K562 (cell line): ENCODE data around the gene KLHL6. TPM values are rescaled to one million over a fixed set of nuclear protein-coding genes. Genes with fewer than 3 reads are reported as not detected.

Experiments used
- ATAC-seq: fragments of 200-7000 bp; cut with Tn5 transposase; 3 replicates; pipeline ENCODE4 v1.9.1; 2020; ENCODE audit warnings: moderate library complexity
- BruUV-seq: library from RNA; stranded (reverse); fragments of 400-500 nt; replicated peaks from 2 replicates; lab custom pipeline; 2021; lab: Mats Ljungman, UMichigan
- CTCF ChIA-PET: fragments of 300-600 bp; formaldehyde crosslinking; extraction: SDS; loops from one replicate; lab custom pipeline; 2021; ENCODE audit warnings: low intra/inter-chr PET ratio; lab: Yijun Ruan, JAX
- POLR2A ChIA-PET: fragments of 300-600, 350-650 bp; sonication (Branson Sonifier 250); formaldehyde crosslinking; extraction: SDS; loops from one replicate; lab custom pipeline; 2021; ENCODE audit warnings: antibody characterized with exemption, inconsistent platforms; lab: Yijun Ruan, JAX
- DNase-seq, 4 experiments: peaks; one replicate each; pipeline versions ENCODE4 v3.0.0 to v3.0.0-alpha.2; 2011 to 2018; ENCODE audit warnings: low spot score in 3 of 4, mixed read lengths in 3 of 4; ENCODE audit errors: extremely low read depth in 1 of 4
- FAIRE-seq: peaks from 2 replicates; lab custom pipeline; 2011; peaks lifted over from hg19 to GRCh38; lab: Jason Lieb, UNC
- H2AFZ ChIP-seq: 2 replicates; pipeline ENCODE4 v1.6.0; 2011; ENCODE audit warnings: low read depth, low read length, control low read depth, inconsistent platforms
- H3K27ac ChIP-seq: fragments of 200-600 bp; 3 replicates; pipeline ENCODE4 v1.8.0; 2011; ENCODE audit warnings: low read depth, mild to moderate bottlenecking, control low read depth, inconsistent platforms, low read length, moderate library complexity, mixed read lengths; ENCODE audit errors: extremely low read depth
- H3K27me3 ChIP-seq, 2 experiments: fragments of 300-600 bp in 1 of 2; 2 replicates in 1 of 2; 3 replicates in 1 of 2; pipeline versions ENCODE4 v1.6.0 to v1.8.0; 2011; ENCODE audit warnings: inconsistent platforms in 2 of 2, low read length in 2 of 2, mild to moderate bottlenecking in 1 of 2, mixed read lengths in 1 of 2, moderate library complexity in 1 of 2; ENCODE audit not compliant: control insufficient read depth in 2 of 2, insufficient read depth in 2 of 2
- H3K36me3 ChIP-seq: fragments of 300-600 bp; 3 replicates; pipeline ENCODE4 v1.8.0; 2011; ENCODE audit warnings: mild to moderate bottlenecking, low read length, inconsistent platforms; ENCODE audit not compliant: control insufficient read depth, insufficient read depth
- H3K4me1 ChIP-seq, 2 experiments: fragments of 200-600 bp in 1 of 2; replicated peaks in 1 of 2; 2 replicates in 1 of 2; 3 replicates in 1 of 2; pipeline versions ENCODE4 v1.5.1 to v1.8.0; 2011; ENCODE audit warnings: inconsistent platforms in 2 of 2, low read length in 2 of 2, mild to moderate bottlenecking in 1 of 2, mixed read lengths in 1 of 2, moderate library complexity in 1 of 2; ENCODE audit not compliant: control insufficient read depth in 2 of 2, insufficient read depth in 2 of 2
- H3K4me2 ChIP-seq: 2 replicates; pipeline ENCODE4 v1.6.1; 2011; ENCODE audit warnings: low read length, control low read depth, inconsistent platforms, mixed read lengths; ENCODE audit not compliant: insufficient read depth
- H3K4me3 ChIP-seq: fragments of 200-600 bp; sonication (generic), shearing (Covaris generic); 2 replicates; pipeline ENCODE4 v1.5.1; 2016; ENCODE audit warnings: control low read depth, inconsistent platforms
- H3K79me2 ChIP-seq: fragments of 200-600 bp; 3 replicates; pipeline ENCODE4 v1.8.0; 2011; ENCODE audit warnings: low read length, inconsistent platforms; ENCODE audit not compliant: control insufficient read depth, insufficient read depth
- H3K9ac ChIP-seq, 2 experiments: 2 replicates each; pipeline versions ENCODE4 v1.6.0 to v1.6.1; 2011; ENCODE audit warnings: low read depth in 2 of 2, low read length in 2 of 2, control low read depth in 1 of 2, inconsistent platforms in 1 of 2, mild to moderate bottlenecking in 1 of 2, mixed read lengths in 1 of 2; ENCODE audit not compliant: insufficient read depth in 1 of 2
- H3K9me1 ChIP-seq: one replicate; pipeline ENCODE4 v1.6.0; 2011; ENCODE audit warnings: inconsistent platforms, mild to moderate bottlenecking, low read length, moderate library complexity; ENCODE audit not compliant: control insufficient read depth, insufficient read depth
- H3K9me3 ChIP-seq: replicated peaks from 2 replicates; pipeline ENCODE4 v1.5.1; 2011; ENCODE audit warnings: low read depth, low read length, inconsistent platforms; ENCODE audit not compliant: control insufficient read depth, insufficient read depth
- H4K20me1 ChIP-seq: replicated peaks from 2 replicates; pipeline ENCODE4 v1.6.1; 2011; ENCODE audit warnings: low read length, inconsistent platforms, mixed read lengths; ENCODE audit not compliant: control insufficient read depth, insufficient read depth
- CTCF ChIP-seq, 3 experiments: IDR thresholded peaks in 2 of 3; conservative IDR thresholded peaks in 1 of 3; 2 replicates each; pipeline ENCODE4 v1.5.1; 2011 to 2012; ENCODE audit warnings: low read length in 3 of 3, mild to moderate bottlenecking in 3 of 3, control low read depth in 2 of 3, improper control_type of control experiment in 1 of 3, inconsistent platforms in 1 of 3, low read depth in 1 of 3, mixed read lengths in 1 of 3, moderate library complexity in 1 of 3; ENCODE audit not compliant: insufficient read depth in 2 of 3
- IFI16 ChIP-seq: fragments of 250-450 bp; sonication (Bioruptor Pico); IDR thresholded peaks from 2 replicates; pipeline ENCODE4 v2.1.2; 2022; ENCODE audit warnings: mild to moderate bottlenecking, inconsistent platforms
- NBN ChIP-seq: fragments of 450-650 bp; IDR thresholded peaks from 2 replicates; pipeline ENCODE4 v1.6.1; 2016; ENCODE audit warnings: low read depth, mild to moderate bottlenecking
- NFIC ChIP-seq: fragments of 450-650 bp; IDR thresholded peaks from 2 replicates; pipeline ENCODE4 v1.6.1; 2017; ENCODE audit warnings: mild to moderate bottlenecking, inconsistent platforms
- NUFIP1 ChIP-seq: fragments of 450-650 bp; IDR thresholded peaks from 2 replicates; pipeline ENCODE4 v1.6.1; 2018; ENCODE audit not compliant: partially characterized antibody
- RAD21 ChIP-seq, 2 experiments: fragments of 250-450 bp in 1 of 2; fragments of 450-650 bp in 1 of 2; sonication (Bioruptor Pico) in 1 of 2; formaldehyde crosslinking in 1 of 2; IDR thresholded peaks in 1 of 2; conservative IDR thresholded peaks in 1 of 2; 2 replicates each; pipeline versions ENCODE4 v1.4.0 to v1.8.0; 2020 to 2022; ENCODE audit warnings: mild to moderate bottlenecking in 2 of 2, moderate library complexity in 1 of 2
- WGBS: fragments of 100-300 bp; shearing (Covaris generic); methylation state at CpG from one replicate; pipeline ENCODE4 v1.1.6; 2016; ENCODE audit warnings: low coverage, mixed read lengths; ENCODE audit not compliant: insufficient coverage; ENCODE audit errors: missing lambda C conversion rate; 5-methylcytosine and 5-hydroxymethylcytosine counted together
- in situ Hi-C: fragments of 300-500 bp; cut with MboI; formaldehyde crosslinking; loops from 4 replicates; pipeline ENCODE4 v1.15.0; 2018; ENCODE audit warnings: inconsistent platforms, mixed read lengths
- intact Hi-C: fragments of 100-400 bp; cut with micrococcal nuclease; formaldehyde crosslinking; loops from 2 replicates; pipeline ENCODE4 v1.14.2; 2022
- polyA plus RNA-seq, 8 experiments: library from polyadenylated mRNA; depleted of rRNA in 4 of 8; stranded (reverse) in 5 of 8; unstranded in 3 of 8; fragments of >200 nt; fragmentation: Nextera tagmentation in 2 of 8; fragmentation: Illumina TruSeq in 1 of 8; extraction: Ambion mirVana in 2 of 8; extraction: Trizol in 1 of 8; gene quantifications; 2 replicates each; pipeline versions ENCODE4 v1.2.1 to v1.2.3, GENCODE V29; 2011 to 2014; ENCODE audit warnings: inconsistent platforms in 1 of 8, missing spikeins in 1 of 8
- total RNA-seq, 7 experiments: library from RNA; depleted of rRNA in 6 of 7; stranded (reverse); fragments of >200 nt in 6 of 7; fragmentation: Illumina TruSeq in 2 of 7; extraction: Trizol in 2 of 7; gene quantifications; 2 replicates each; pipeline versions ENCODE4 v1.2.1 to v1.2.3, GENCODE V29; 2011 to 2021; ENCODE audit warnings: low replicate concordance in 1 of 7
- TF ChIP-seq, protein P1 (sequence below): sonication (generic); formaldehyde crosslinking; IDR thresholded peaks from 2 replicates; pipeline ENCODE4 v1.4.0; 2020; ENCODE audit warnings: mild to moderate bottlenecking, missing genetic modification reagents
- TF ChIP-seq, protein P2 (sequence below), 2 experiments: fragments of 450-650 bp; formaldehyde crosslinking in 1 of 2; IDR thresholded peaks; 2 replicates each; pipeline versions ENCODE4 v1.4.0 to v1.6.1; 2014 to 2020; ENCODE audit warnings: mild to moderate bottlenecking in 2 of 2, borderline replicate concordance in 1 of 2, low read depth in 1 of 2

KLHL6 gene
- total and polyA plus RNA-seq, 9 of the 15 experiments (the other 6 are each of a cell fraction or from before 2014, with no cell fraction given) = 0.18 to 2.1 (median 1.4) TPM

GRCh38 chr3:183503746-183504145, 51.8 kb downstream of the KLHL6 start:
- Histone ChIP-seq H3K4me1 (peaks cover 0 to 8% of the 10 kb centered on the region in 2 experiments; a peak in 4 of 5 replicates), H3K79me2 (no peaks in the 10 kb centered on the region), H2AFZ (no peak overlapping the region), H3K9me1 (no peaks in the 10 kb centered on the region), H3K4me2 (no peak overlapping the region), H3K27ac (no peak overlapping the region), H3K27me3 (no peaks in the 10 kb centered on the region), H3K4me3 (no peak overlapping the region), H3K36me3 (no peaks in the 10 kb centered on the region), H4K20me1 (no peaks in the 10 kb centered on the region), H3K9ac (no peak overlapping the region), H3K9me3 (no peaks in the 10 kb centered on the region; the same call in 1 of the 2 replicates)
- no peak for FAIRE-seq
- intact Hi-C loops = loop anchor here (1.0 to 2.0 kb wide), 2 partner anchors 57 to 263 kb away; no protein-coding TSS in a partner anchor
- peak; percentile 59; the same call in 2 of the 3 replicates for ATAC-seq
- in situ Hi-C loops = no loop called here
- BruUV-seq = no TSS peak
- POLR2A ChIA-PET = interaction anchor here (1.0 kb wide), 1 partner anchor 11 kb away, joined by 3 read pairs; no protein-coding TSS in a partner anchor
- CTCF ChIA-PET = interaction anchor here (0.7 to 1.3 kb wide), 3 partner anchors 57 to 381 kb away, joined by 4 to 8 read pairs (median 6); partner anchors contain the start of gene PARL
- 13% methylated on average over 1 of the region's 1 CpG for WGBS
- DNase-seq = no peak
- TF ChIP-seq NFIC = no peak
- TF ChIP-seq NBN = no peak
- TF ChIP-seq CTCF (IDR thresholded peaks at IDR 0.05 in 2 of 3, conservative IDR thresholded peaks at IDR 0.05 in 1 of 3; ENCODE audit: insufficient read depth in 2 of 3, low read depth in 1 of 3, low read length in 3 of 3) = peak; percentile 20 to 51 (median 41); a peak in 3 of 6 replicates
- TF ChIP-seq IFI16 = no peak
- TF ChIP-seq, protein P1, sequence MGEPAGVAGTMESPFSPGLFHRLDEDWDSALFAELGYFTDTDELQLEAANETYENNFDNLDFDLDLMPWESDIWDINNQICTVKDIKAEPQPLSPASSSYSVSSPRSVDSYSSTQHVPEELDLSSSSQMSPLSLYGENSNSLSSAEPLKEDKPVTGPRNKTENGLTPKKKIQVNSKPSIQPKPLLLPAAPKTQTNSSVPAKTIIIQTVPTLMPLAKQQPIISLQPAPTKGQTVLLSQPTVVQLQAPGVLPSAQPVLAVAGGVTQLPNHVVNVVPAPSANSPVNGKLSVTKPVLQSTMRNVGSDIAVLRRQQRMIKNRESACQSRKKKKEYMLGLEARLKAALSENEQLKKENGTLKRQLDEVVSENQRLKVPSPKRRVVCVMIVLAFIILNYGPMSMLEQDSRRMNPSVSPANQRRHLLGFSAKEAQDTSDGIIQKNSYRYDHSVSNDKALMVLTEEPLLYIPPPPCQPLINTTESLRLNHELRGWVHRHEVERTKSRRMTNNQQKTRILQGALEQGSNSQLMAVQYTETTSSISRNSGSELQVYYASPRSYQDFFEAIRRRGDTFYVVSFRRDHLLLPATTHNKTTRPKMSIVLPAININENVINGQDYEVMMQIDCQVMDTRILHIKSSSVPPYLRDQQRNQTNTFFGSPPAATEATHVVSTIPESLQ (CRISPR knock-in tag) = no peak
- TF ChIP-seq, protein P2, sequence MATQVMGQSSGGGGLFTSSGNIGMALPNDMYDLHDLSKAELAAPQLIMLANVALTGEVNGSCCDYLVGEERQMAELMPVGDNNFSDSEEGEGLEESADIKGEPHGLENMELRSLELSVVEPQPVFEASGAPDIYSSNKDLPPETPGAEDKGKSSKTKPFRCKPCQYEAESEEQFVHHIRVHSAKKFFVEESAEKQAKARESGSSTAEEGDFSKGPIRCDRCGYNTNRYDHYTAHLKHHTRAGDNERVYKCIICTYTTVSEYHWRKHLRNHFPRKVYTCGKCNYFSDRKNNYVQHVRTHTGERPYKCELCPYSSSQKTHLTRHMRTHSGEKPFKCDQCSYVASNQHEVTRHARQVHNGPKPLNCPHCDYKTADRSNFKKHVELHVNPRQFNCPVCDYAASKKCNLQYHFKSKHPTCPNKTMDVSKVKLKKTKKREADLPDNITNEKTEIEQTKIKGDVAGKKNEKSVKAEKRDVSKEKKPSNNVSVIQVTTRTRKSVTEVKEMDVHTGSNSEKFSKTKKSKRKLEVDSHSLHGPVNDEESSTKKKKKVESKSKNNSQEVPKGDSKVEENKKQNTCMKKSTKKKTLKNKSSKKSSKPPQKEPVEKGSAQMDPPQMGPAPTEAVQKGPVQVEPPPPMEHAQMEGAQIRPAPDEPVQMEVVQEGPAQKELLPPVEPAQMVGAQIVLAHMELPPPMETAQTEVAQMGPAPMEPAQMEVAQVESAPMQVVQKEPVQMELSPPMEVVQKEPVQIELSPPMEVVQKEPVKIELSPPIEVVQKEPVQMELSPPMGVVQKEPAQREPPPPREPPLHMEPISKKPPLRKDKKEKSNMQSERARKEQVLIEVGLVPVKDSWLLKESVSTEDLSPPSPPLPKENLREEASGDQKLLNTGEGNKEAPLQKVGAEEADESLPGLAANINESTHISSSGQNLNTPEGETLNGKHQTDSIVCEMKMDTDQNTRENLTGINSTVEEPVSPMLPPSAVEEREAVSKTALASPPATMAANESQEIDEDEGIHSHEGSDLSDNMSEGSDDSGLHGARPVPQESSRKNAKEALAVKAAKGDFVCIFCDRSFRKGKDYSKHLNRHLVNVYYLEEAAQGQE (IDR thresholded peaks at IDR 0.05; ENCODE audit: borderline replicate concordance) = peak; percentile 77
- TF ChIP-seq, protein P2 (CRISPR knock-in tag; IDR thresholded peaks at IDR 0.05; ENCODE audit: low read depth) = no peak
- peak; percentile 34 to 65; a peak in 3 of 4 replicates for TF ChIP-seq RAD21 (CRISPR knock-in tag; conservative IDR thresholded peaks at IDR 0.05 in 1 of 2, IDR thresholded peaks at IDR 0.05 in 1 of 2)
- TF ChIP-seq NUFIP1 = no peak
